Measurements from ENCODE around the gene MRS2.

GRCh38 chr6:24387818-24388217, 14.9 kb upstream of the MRS2 start:
- TF ChIP-seq, protein P1, sequence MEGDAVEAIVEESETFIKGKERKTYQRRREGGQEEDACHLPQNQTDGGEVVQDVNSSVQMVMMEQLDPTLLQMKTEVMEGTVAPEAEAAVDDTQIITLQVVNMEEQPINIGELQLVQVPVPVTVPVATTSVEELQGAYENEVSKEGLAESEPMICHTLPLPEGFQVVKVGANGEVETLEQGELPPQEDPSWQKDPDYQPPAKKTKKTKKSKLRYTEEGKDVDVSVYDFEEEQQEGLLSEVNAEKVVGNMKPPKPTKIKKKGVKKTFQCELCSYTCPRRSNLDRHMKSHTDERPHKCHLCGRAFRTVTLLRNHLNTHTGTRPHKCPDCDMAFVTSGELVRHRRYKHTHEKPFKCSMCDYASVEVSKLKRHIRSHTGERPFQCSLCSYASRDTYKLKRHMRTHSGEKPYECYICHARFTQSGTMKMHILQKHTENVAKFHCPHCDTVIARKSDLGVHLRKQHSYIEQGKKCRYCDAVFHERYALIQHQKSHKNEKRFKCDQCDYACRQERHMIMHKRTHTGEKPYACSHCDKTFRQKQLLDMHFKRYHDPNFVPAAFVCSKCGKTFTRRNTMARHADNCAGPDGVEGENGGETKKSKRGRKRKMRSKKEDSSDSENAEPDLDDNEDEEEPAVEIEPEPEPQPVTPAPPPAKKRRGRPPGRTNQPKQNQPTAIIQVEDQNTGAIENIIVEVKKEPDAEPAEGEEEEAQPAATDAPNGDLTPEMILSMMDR (IDR thresholded peaks at IDR 0.05; ENCODE audit: insufficient read depth, low read length, poor library complexity, severe bottlenecking) = no peak
- TF ChIP-seq EZH2phosphoT487 (conservative IDR thresholded peaks at IDR 0.05; ENCODE audit: low read length) = no peak

All from SU-DHL-6 (cell line).